Stimulated activated CD8-positive, alpha-beta memory T cell treated with anti-CD3 and anti-CD28 coated beads, Interleukin-7, amount 100 ng/mL, for 1 hour (primary cell): Measurements from ENCODE around the gene GNA15.
"Not testable (repeated sequence)": the region's sequence is repeated elsewhere in the genome, so short reads cannot be mapped to it uniquely, and the experiment has no call there.

Source experiments
- DNase-seq, 2 donors: peaks; one replicate each; pipeline ENCODE4 v3.0.0-alpha.2; 2020; ENCODE audit warnings: low read depth in 2 of 2

GNA15 gene, protein sequence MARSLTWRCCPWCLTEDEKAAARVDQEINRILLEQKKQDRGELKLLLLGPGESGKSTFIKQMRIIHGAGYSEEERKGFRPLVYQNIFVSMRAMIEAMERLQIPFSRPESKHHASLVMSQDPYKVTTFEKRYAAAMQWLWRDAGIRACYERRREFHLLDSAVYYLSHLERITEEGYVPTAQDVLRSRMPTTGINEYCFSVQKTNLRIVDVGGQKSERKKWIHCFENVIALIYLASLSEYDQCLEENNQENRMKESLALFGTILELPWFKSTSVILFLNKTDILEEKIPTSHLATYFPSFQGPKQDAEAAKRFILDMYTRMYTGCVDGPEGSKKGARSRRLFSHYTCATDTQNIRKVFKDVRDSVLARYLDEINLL

DNA sequence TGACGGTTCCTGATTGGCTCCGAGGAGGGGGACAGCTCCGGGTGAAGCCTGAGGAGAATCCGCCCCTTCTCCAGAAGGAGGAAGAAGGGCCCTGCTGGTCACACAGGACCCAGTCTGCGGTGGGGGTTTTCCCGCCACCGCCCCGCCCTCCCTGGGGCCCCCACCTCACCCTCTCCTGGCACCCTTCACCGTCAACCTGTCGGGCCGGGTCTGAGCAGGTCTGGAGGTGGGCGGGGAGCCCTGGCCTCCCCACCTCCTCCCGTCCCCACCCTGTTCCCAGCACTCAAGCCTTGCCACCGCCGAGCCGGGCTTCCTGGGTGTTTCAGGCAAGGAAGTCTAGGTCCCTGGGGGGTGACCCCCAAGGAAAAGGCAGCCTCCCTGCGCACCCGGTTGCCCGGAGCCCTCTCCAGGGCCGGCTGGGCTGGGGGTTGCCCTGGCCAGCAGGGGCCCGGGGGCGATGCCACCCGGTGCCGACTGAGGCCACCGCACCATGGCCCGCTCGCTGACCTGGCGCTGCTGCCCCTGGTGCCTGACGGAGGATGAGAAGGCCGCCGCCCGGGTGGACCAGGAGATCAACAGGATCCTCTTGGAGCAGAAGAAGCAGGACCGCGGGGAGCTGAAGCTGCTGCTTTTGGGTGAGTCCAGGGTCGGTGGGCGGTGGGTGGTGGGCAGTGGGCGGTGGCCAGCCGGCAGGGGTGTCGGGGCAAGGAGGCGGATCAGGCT, at the start of gene GNA15:
Gene GNA15, plus strand, starts transcription at position 73 of the 723 bp plus-strand sequence. Its CDS starts 418 bp downstream, at position 491.
- DNase-seq, result no peak

- no peak for DNase-seq
Observed at GRCh38 chr19:3087769-3088168, 48.1 kb upstream of the GNA15 start.

DNA sequence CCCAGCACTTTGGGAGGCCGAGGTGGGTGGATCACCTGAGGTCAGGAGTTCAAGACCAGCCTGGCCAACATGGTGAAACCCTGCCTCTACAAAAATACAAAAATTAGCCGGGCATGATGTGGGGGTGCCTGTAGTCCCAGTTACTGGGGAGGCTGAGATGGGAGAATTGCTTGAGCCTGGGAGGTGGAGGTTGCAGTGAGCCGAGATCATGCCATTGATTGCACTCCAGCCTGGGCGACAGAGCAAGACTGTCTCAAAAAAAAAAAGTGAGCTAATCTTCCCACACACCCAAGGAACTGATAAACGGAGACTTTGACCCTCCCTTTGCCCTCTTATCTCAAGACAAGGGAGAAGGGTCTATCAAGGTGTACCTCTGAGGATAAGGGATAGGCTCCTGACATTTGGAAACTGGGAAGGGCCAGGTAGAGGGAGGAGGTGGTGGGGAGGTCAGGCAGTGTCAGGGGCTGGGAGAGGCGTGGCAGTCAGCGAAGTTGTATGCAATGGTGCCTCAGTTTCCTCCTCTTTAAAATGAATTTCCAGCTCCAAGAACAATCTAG, 46.5 kb upstream of the GNA15 start:
- DNase-seq, result not testable (repeated sequence)

- no peak for DNase-seq
Observed at GRCh38 chr19:3094601-3095440, 41.0 kb upstream of the GNA15 start.

GRCh38 chr19:3095441-3096191, 40.2 kb upstream of the GNA15 start:
- DNase-seq, result no peak

DNA sequence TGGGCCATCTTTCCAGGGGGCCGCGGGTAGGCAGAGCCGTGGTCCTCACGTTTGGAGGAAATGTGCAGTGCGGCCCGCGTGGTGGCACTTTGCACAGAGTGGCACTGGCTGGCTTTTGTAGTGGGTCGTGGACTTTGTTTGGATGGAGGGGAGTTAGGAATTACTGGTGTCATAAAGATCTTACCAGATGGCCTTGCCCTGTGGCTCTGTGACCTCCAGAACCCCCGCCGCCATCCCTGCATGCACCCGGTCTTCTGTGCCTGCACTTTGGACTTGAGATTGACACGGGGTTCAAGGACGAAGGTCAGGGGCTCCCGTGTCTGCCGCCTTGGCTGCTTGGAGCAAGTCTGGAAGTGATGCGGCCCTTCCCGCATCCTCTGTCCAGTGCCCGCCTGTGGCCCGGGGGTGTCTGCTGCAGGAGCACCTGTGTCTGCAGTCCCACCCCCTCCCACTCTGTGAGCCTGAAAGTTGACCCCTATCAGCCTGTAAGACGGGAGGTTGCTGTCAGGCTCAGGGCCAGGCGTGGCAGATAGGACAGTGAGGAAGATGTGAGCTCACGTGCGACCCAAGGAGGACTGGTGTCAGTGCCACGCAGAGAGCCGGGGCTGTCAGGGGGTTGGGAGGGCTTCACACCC, 39.4 kb upstream of the GNA15 start:
- DNase-seq, result no peak

DNA sequence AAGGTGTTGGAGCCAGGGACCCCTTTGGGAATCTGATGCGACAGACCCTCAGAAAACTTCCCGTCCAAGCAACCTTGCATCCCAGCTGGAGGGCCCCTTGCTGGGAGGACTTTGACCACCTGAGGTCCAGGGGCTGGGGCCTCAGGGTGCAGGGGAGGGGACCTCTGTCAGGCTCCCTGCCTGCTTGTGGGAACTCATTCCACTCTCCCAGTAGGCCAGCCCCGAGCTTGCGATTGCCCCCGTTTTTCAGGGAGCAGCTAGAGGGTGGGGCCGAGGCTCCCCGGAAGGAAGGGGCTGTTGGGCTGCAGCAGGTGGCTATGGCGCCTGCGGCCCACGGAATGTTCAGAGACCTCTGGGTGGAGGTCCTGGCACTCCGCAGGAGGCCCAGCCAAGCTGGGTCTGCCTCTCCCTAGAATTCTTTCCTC, 38.9 kb upstream of the GNA15 start:
- DNase-seq, result no peak

GRCh38 chr19:3097442-3097871, 38.4 kb upstream of the GNA15 start:
- no peak for DNase-seq

- no peak for DNase-seq
Observed at GRCh38 chr19:3098141-3098514, 37.7 kb upstream of the GNA15 start.

DNA sequence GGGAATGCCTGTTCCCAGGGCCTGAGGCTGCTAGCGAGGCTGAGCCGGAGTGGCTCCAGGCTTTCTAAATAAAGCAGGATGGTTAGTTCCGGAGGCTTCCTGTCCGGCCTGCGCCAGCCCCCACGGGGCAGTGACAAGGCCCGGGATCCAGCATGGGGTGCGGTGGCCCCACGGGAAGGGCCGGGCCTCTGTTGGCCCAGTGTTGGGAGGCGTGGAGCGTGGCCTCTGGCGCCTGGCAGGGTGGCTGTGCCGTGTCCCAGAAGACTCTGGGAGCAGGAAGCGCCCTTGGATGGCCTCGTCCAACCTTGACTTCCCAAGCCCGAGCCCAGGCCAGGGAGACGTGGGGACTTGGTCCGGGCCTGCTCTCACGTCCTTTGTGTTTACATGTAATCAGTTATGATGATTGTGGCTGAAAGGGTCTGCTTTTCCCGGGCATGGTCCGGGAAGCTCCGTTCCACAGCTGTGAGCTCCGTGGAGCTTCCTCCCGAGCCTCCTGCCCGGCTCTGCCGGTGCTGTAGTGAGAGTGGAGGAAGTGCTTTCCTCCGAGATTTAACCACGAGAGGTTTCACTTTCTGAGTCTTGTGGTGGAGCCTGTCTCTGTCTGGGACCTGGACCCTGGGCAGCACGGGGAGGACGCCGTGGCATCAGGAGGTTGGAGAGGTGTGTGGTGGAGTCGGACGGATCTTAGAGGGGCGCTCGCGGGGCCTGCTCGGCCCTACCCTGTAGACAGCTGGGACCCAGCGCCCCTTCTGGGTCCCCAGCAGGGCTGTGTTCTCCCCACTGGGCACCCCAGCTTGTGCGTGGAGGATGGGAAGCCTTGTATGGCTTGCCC, 37.1 kb upstream of the GNA15 start:
- no peak for DNase-seq

DNA sequence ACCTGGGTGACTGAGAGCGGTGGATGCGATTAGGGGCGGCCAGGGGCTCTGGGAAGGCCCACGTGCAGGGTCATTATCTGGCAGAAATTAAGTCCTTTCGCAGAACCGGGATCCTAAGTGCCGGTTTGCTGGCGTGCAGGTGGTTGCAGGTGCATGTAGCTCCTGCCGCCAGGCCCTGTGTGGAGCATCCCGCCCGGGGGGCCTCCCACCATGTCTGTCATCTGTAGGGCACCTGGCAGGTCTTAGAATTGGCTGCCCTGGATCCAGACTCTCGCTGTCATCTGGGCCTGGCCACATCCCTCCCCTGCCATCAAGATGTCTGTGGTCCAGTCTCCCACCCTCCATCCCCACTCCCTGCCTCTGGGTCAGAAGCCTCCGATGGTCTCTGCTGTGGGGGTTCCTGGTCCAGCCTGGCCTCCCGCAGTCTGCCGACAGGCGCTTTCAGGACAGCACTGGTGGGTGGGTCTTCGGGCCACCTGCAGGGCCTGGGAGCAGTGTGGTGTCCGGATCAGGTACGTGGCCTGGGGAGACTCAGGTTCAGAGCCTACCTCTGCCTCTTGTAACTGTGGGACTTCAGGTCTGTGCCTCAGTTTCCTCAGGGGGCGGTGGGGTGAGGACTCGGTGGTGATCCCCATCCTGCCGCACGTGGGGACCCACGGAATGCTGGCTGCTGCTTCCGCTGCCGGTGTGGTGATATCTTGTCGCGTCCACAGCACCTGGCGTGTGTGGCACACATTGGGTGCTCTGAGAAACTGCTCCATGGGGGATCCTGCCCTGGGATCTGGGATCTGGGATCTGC, 36.3 kb upstream of the GNA15 start:
- no peak for DNase-seq

- no peak for DNase-seq
Observed at GRCh38 chr19:3100331-3100730, 35.5 kb upstream of the GNA15 start.

GRCh38 chr19:3100747-3101730, 34.8 kb upstream of the GNA15 start:
- DNase-seq, result no peak

DNA sequence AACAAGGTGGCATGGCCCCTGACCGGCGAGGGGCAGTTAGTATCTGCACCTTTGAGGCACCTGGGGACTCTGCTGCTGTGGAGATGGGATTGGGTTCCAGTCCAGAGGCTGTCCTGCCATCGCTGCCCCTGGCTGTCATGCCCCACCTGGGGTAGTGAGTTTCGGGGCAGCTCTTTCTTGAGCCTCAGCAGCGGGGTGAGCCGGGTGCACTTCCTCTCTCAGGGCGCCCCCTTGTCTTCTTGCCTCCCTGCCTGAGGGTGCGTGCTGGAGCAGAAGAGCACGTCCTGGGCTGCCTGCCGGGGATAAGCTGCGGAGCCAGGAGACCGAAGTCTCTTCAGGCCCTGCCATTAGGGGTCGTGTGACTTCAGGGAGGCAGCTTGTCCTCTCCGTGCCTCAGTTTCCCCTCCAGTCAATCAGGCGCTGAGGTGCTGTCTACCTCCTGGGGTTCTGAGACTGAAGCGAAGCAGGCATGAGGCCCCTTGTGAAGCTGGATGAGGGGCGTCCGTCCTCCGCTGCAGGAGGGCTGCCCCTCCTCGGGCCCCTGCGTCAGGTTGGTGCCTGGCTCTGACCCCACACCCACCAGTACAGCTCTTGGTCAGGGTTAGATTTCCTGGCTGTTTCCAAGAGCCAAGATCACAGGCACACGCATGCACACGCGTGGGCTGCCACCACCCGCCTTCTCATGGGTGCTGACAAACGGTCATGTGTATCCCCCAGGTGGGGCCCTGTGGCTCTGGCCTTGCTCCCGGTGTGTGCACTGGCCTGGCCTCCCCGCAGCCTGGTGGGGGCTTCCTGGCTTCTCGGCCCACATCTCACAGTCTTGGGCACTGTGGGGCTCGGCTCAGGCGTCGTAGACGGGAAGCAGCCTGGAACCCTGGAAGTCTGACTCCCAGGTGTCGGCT, 33.3 kb upstream of the GNA15 start:
- no peak for DNase-seq

- no peak for DNase-seq
Observed at GRCh38 chr19:3104708-3104983, 31.2 kb upstream of the GNA15 start.

- no peak for DNase-seq
Observed at GRCh38 chr19:3105641-3106508, 30.0 kb upstream of the GNA15 start.
